Subcutaneous abdominal adipose tissue (tissue), 5 donors: ENCODE measurements around the gene MOB1B.
"Not testable (repeated sequence)": the region's sequence is repeated elsewhere in the genome, so short reads cannot be mapped to it uniquely, and the experiment has no call there.

ENCODE experiments used
- H3K27ac ChIP-seq: one replicate; pipeline ENCODE4 v1.7.0; 2013; ENCODE audit warnings: low read depth, mild to moderate bottlenecking, inconsistent platforms, low read length, moderate library complexity
- H3K27me3 ChIP-seq, 5 donors: one replicate each; pipeline ENCODE4 v1.7.0; 2013; ENCODE audit warnings: low read length in 5 of 5, inconsistent platforms in 1 of 5; ENCODE audit not compliant: control insufficient read depth in 5 of 5, insufficient read depth in 4 of 5
- H3K36me3 ChIP-seq, 5 donors: one replicate each; pipeline ENCODE4 v1.7.0; 2013; ENCODE audit warnings: low read length in 5 of 5; ENCODE audit not compliant: control insufficient read depth in 5 of 5, insufficient read depth in 5 of 5
- H3K4me1 ChIP-seq, 5 donors: one replicate each; pipeline ENCODE4 v1.7.0; 2013; ENCODE audit warnings: low read length in 5 of 5, mild to moderate bottlenecking in 3 of 5, moderate library complexity in 1 of 5; ENCODE audit not compliant: control insufficient read depth in 5 of 5, insufficient read depth in 5 of 5
- H3K4me3 ChIP-seq, 5 donors: one replicate each; pipeline ENCODE4 v1.7.0; 2013; ENCODE audit warnings: low read length in 5 of 5, low read depth in 1 of 5
- H3K9ac ChIP-seq, 5 donors: one replicate each; pipeline ENCODE4 v1.7.0; 2013; ENCODE audit warnings: low read length in 5 of 5, mild to moderate bottlenecking in 4 of 5, moderate library complexity in 3 of 5
- H3K9me3 ChIP-seq, 5 donors: one replicate each; pipeline ENCODE4 v1.7.0; 2013; ENCODE audit warnings: low read length in 5 of 5; ENCODE audit not compliant: control insufficient read depth in 5 of 5
- donor health status: healthy.
- donor health status: healthy.
- donor health status: healthy.
- donor health status: healthy.
- donor health status: healthy.

Gene MOB1B

DNA sequence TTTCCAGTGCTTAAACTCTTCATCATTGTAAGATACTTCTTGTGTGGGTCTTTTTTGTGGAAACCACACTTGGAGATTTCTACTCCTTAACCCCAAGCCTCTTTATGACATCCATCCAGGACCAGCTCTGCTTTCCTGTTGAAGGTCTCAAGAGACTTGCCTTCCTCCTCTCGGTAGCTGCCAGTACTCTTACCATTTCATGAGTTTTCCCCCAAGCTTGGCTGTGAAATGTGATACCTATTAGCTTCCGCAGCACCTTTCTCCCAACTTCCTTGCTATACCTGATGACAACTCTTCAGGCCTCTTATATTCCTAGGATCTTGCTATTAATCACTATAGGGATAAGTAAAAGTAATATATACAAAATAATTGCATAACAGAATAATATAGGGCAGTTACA is 89.4 kb downstream of the MOB1B start:
- no peak overlapping the region for H3K9ac ChIP-seq

DNA sequence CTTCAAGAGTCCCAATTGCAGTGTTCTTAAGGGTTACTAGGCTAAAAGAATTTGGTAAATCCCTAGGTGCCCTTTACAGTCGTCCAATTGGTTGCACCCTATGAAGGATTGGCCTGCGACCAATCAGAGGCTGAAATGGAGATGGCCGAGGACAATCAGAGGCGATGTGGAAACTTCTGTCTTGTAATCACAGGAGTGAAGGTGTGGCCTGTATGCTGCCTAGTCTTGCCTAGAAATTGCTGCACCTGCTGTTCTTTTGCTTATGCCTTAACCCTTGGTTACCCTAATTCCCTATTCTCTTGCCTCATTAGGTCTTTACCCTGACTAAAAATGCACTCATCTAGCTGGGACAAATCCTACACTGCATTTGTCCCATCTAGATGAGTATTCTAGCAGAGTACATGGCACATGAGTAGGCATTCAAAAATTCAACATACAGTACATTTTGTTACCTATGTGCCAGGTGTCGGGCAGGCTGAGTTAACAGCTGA is 90.3 kb downstream of the MOB1B start:
- Histone ChIP-seq H3K27me3 (no peaks in the 10 kb centered on the region), H3K27ac (peak overlapping the region; percentile 79), H3K9me3 (no peaks in the 10 kb centered on the region), H3K9ac (peak overlapping the region in 4 of 5 donors; percentile 88 to 95 (median 94)), H3K4me1 (peaks cover 4 to 38% (median 21%) of the 10 kb centered on the region in 5 donors), H3K36me3 (no peaks in the 10 kb centered on the region), H3K4me3 (peak overlapping the region; percentile 81 to 98 (median 97))

More for the DNA sequence above, 89.4 kb downstream of the MOB1B start:
- peaks cover 4 to 30% (median 21%) of the 10 kb centered on the region in 5 donors for H3K4me1 ChIP-seq
- H3K4me3 ChIP-seq = no peak overlapping the region
- no peaks in the 10 kb centered on the region for H3K9me3 ChIP-seq
- H3K36me3 ChIP-seq = no peaks in the 10 kb centered on the region
- H3K27me3 ChIP-seq = no peaks in the 10 kb centered on the region
- no peak overlapping the region for H3K27ac ChIP-seq

DNA sequence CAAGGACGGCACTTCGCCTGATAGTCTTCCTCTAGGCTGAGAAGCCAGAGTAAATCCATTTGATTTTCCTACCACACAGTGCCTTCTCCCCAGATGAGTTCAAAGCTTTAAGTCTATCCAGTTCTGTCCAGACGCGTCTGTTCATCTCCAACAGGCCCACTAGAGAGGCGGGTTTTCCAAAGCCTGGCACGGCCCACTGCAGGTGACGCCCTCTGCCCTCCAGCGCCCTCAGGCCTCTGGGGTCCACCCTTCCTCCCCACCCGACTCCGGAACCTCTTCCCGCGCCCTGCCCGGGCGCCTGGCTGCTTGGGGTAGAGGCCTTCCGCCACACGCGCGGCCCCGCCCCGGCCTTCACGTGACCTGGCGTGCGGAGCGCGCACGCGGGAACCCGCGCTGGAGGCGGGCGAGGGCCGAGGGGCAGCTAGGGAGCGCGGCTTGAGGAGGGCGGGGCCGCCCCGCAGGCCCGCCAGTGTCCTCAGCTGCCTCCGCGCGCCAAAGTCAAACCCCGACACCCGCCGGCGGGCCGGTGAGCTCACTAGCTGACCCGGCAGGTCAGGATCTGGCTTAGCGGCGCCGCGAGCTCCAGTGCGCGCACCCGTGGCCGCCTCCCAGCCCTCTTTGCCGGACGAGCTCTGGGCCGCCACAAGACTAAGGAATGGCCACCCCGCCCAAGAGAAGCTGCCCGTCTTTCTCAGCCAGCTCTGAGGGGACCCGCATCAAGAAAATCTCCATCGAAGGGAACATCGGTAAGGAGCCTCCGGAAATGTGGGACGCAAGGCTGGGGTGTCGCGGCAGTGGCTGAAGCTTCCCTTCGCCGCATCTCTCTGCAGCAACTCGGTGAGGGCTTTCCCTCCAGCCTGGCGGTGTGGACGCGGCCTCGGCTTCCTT is 91.3 kb downstream of the MOB1B start, which contains the start of gene DCK:
Gene DCK, plus strand, starts transcription at position 469 of the 888 bp plus-strand sequence. Its CDS starts 187 bp downstream, at position 656.
- peak within 1 kb of the TSS; percentile 93 to 98 (median 97) for H3K4me3 ChIP-seq
- peak within 1 kb of the TSS; percentile 79 for H3K27ac ChIP-seq
- H3K27me3 ChIP-seq = no peaks in the 10 kb centered on the region
- H3K9ac ChIP-seq = peak within 1 kb of the TSS; percentile 90 to 95 (median 94)
- no peaks in the 10 kb centered on the region for H3K9me3 ChIP-seq
- H3K4me1 ChIP-seq = peaks cover 4 to 38% (median 21%) of the 10 kb centered on the region in 5 donors
- H3K36me3 ChIP-seq = peaks cover 0 to under 1% (median 0%) of the 10 kb centered on the region in 5 donors

DNA sequence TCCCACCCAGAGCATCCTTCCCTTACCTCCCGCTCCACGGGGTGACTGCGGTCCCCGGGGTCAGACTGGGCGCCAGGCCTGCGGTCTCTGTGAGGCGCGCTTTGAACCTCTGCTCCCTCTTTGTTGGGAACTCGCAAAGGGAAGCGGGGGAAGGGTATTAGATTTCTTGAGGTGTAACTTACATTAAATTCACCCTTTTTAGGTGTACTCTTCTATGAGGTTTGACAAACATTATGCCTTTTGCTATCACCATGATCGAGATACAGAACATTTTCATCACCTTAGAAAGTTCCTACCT is 91.8 kb downstream of the MOB1B start:
- Histone ChIP-seq H3K4me3 (peak overlapping the region; percentile 93 to 98 (median 97)), H3K4me1 (peaks cover 4 to 38% (median 21%) of the 10 kb centered on the region in 5 donors), H3K27me3 (no peaks in the 10 kb centered on the region), H3K9ac (peak overlapping the region; percentile 73 to 95 (median 94)), H3K27ac (peak overlapping the region; percentile 79), H3K9me3 (no peaks in the 10 kb centered on the region), H3K36me3 (peaks cover 0 to 3% (median under 1%) of the 10 kb centered on the region in 5 donors)

DNA sequence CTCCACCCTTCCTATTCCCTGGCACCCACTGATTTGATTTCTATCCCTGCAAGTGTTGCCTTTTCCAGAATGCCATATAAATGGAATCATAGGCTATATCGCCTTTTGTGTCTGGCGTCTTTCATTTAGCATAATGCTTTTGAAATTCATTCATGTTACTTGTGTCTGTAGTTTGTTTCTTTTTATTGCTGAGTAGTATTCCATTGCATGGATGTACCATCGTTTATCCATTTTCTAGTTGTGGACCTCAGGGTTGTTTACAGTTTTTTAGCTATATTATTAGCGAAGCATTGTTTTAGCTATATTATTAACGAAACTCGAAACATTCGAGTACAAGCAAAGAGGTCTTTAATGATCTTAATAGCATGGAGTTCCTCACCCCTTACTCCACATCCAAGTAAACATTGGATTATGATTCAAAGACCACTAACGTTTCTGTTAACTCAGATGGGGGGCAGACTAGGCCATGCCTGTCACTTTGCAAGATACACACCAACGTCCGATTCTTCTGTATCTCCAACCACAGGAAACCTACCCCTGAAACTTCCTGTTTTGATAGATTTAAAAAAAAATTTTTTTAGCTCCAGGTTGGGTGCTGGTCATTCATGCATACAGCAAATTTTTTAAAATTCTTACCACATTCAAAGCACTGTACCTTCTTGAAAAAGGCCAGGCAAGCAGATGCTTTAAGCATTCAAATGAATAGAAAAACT is 92.4 kb downstream of the MOB1B start:
- Histone ChIP-seq H3K4me3 (peak overlapping the region; percentile 93 to 98 (median 97)), H3K27ac (peak overlapping the region; percentile 79), H3K9me3 (no peaks in the 10 kb centered on the region), H3K36me3 (peaks cover 0 to 3% (median 2%) of the 10 kb centered on the region in 5 donors), H3K9ac (peak overlapping the region in 4 of 5 donors; percentile 73 to 95 (median 92)), H3K27me3 (no peaks in the 10 kb centered on the region), H3K4me1 (peaks cover 4 to 38% (median 21%) of the 10 kb centered on the region in 5 donors)

DNA sequence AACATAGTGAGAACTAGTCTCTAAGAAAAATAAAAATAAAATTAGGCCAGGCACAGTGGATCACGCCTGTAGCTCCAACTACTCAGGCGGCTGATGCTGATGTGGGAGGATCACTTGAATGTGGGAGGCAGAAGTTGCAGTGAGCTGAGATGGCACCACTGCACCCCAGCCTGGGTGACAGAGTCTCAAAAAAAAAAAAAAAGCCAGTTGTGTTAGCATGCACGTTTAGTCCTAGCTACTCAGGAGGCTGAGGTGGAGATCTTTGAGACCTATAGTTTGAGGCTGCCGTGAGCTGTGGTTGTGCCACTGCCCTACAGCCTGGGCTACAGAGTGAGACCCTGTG is 93.8 kb downstream of the MOB1B start:
- peak overlapping the region in 1 of 5 donors; percentile 22 for H3K4me3 ChIP-seq
- H3K9me3 ChIP-seq = no peaks in the 10 kb centered on the region
- peaks cover 0 to 3% (median 2%) of the 10 kb centered on the region in 5 donors for H3K36me3 ChIP-seq
- H3K4me1 ChIP-seq = peaks cover 4 to 38% (median 21%) of the 10 kb centered on the region in 5 donors
- no peaks in the 10 kb centered on the region for H3K27me3 ChIP-seq
- H3K27ac ChIP-seq = no peak overlapping the region
- H3K9ac ChIP-seq = peak overlapping the region in 1 of 5 donors; percentile 20

DNA sequence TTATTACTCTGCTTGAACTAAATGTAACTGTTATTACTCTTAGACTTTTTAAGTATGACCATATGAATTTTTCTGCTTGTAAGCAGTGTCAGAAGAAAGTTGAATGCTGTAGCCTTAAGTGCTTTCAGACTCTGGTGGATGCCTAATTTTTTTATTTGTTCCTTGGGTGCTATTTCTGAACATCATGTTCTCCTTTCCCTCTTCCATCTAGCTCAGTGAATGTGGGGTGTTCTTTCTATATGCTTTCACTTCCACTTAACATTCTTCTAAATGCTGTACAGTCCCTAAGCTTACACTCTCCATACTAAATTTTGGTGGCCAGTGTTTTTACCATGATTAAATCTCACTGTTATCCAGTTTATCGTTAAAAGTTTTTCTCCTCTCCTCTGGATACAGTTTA is 94.9 kb downstream of the MOB1B start:
- Histone ChIP-seq H3K9ac (peak overlapping the region in 1 of 5 donors; percentile 46), H3K4me3 (no peak overlapping the region), H3K27ac (no peak overlapping the region)

DNA sequence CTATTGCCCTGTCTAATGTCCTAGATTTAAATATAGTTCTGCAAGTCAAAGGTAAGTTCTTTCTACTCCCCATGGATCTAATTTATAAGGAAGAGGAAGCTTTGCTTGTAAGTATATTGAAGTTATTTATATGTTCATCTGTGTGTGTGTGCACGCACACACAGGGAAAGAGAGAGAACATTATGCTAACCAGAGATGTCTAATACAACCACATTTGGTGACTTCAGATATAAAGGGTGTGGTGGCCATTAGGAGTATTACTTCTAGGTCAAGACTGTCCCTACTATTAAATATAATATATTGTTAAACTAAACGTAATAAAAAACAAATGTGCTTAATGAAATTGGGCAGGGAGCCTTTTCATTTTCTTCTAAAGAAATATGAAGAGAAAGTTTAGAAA is 95.4 kb downstream of the MOB1B start:
- no peaks in the 10 kb centered on the region for H3K9me3 ChIP-seq
- H3K36me3 ChIP-seq = peaks cover 0 to 3% (median 2%) of the 10 kb centered on the region in 5 donors
- H3K4me1 ChIP-seq = peaks cover 4 to 34% (median 18%) of the 10 kb centered on the region in 5 donors
- H3K27ac ChIP-seq = no peak overlapping the region
- H3K4me3 ChIP-seq = no peak overlapping the region
- peak overlapping the region in 1 of 5 donors; percentile 46 for H3K9ac ChIP-seq
- no peaks in the 10 kb centered on the region for H3K27me3 ChIP-seq

More for the DNA sequence above, 94.9 kb downstream of the MOB1B start:
- no peaks in the 10 kb centered on the region for H3K9me3 ChIP-seq
- peaks cover 4 to 38% (median 21%) of the 10 kb centered on the region in 5 donors for H3K4me1 ChIP-seq
- H3K36me3 ChIP-seq = peaks cover 0 to 3% (median 2%) of the 10 kb centered on the region in 5 donors
- no peaks in the 10 kb centered on the region for H3K27me3 ChIP-seq

DNA sequence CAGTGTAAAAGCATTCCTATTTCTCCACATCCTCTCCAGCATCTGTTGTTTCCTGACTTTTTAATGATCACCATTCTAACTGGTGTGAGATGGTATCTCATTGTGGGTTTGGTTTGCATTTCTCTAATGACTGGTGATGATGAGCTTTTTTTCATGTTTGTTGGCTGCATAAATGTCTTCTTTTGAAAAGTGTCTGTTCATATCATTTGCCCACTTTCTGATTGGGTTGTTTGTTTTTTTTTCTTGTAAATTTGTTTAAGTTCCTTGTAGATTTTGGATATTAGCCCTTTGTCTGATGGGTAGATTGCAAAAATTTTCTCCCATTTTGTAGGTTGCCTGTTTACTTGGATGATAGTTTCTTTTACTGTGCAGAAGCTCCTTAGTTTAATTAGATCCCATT is 97.5 kb downstream of the MOB1B start:
- not testable (repeated sequence) for H3K9me3 ChIP-seq, H3K27ac ChIP-seq, H3K27me3 ChIP-seq, H3K4me3 ChIP-seq, H3K9ac ChIP-seq, H3K36me3 ChIP-seq
- peaks cover 0 to 18% (median under 1%) of the 10 kb centered on the region in 5 donors for H3K4me1 ChIP-seq

DNA sequence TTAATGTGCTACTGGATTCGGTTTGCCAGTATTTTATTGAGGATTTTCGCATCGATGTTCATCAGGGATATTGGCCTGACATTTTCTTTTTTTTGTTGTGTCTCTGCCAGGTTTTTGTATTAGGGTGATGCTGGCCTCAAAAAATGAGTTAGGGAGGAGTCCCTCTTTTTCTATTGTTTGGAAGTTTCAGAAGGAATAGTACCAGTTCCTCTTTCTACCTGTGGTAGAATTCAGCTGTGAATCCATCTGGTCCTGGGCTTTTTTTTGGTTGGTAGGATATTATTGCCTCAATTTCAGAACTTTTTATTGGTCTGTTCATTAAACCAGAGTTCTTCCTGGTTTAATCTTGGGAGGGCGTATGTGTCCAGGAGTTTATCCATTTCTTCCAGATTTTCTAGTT is 99.2 kb downstream of the MOB1B start:
- H3K9me3 ChIP-seq, H3K36me3 ChIP-seq, H3K27ac ChIP-seq, H3K4me1 ChIP-seq, H3K9ac ChIP-seq, H3K4me3 ChIP-seq, H3K27me3 ChIP-seq: not testable (repeated sequence)
